PFSK-1 (cell line): ENCODE results near the gene ATXN1.

ENCODE experiments used
- FOXP2 ChIP-seq: optimal IDR thresholded peaks from 2 replicates; pipeline ENCODE3; 2011; ENCODE audit warnings: borderline replicate concordance, control low read depth, inconsistent platforms; ENCODE audit not compliant: insufficient read depth; ENCODE audit errors: extremely low read length, extremely low read depth
- POLR2AphosphoS5 ChIP-seq: IDR thresholded peaks from 2 replicates; pipeline ENCODE4 v1.6.1; 2012; ENCODE audit warnings: low read depth, mild to moderate bottlenecking, control low read depth, low read length, moderate library complexity
- SIN3A ChIP-seq: IDR thresholded peaks from 2 replicates; pipeline ENCODE4 v1.6.1; 2012; ENCODE audit warnings: mild to moderate bottlenecking, low read length, moderate library complexity, borderline replicate concordance; ENCODE audit not compliant: insufficient read depth
- TAF1 ChIP-seq: IDR thresholded peaks from 2 replicates; pipeline ENCODE4 v1.6.1; 2012; ENCODE audit warnings: low read length, control low read depth, borderline replicate concordance; ENCODE audit not compliant: insufficient read depth
- TF ChIP-seq, protein P1 (sequence below), 2 experiments: IDR thresholded peaks; 2 replicates each; pipeline versions ENCODE4 v1.6.1 to v1.8.0; 2011 to 2012; ENCODE audit warnings: low read depth in 2 of 2, low read length in 2 of 2, control low read depth in 1 of 2, inconsistent platforms in 1 of 2, mild to moderate bottlenecking in 1 of 2, moderate library complexity in 1 of 2; ENCODE audit not compliant: insufficient read depth in 1 of 2

ATXN1 gene

DNA sequence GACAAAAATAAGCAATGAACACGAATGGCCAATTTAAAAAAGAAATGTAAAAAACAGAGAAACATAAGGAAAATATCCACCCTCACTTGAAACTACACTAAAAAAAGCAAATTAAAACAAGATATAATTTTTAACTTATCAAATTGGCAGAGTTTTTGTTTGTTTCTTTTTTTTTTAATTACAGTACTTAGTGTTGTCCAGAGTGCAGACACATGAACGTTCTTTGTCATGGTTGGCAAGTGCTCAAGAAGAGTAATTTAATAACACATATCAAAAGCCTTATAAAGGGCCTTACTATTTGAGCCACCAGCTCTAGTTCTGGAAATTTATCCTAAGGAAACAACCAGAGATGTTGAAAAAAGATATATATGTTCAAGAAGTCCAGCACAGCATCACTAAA, 142.3 kb downstream of the ATXN1 start:
- TF ChIP-seq POLR2AphosphoS5 (no peak), FOXP2 (no peak), SIN3A (no peak), TAF1 (no peak)
- TF ChIP-seq, protein P1, sequence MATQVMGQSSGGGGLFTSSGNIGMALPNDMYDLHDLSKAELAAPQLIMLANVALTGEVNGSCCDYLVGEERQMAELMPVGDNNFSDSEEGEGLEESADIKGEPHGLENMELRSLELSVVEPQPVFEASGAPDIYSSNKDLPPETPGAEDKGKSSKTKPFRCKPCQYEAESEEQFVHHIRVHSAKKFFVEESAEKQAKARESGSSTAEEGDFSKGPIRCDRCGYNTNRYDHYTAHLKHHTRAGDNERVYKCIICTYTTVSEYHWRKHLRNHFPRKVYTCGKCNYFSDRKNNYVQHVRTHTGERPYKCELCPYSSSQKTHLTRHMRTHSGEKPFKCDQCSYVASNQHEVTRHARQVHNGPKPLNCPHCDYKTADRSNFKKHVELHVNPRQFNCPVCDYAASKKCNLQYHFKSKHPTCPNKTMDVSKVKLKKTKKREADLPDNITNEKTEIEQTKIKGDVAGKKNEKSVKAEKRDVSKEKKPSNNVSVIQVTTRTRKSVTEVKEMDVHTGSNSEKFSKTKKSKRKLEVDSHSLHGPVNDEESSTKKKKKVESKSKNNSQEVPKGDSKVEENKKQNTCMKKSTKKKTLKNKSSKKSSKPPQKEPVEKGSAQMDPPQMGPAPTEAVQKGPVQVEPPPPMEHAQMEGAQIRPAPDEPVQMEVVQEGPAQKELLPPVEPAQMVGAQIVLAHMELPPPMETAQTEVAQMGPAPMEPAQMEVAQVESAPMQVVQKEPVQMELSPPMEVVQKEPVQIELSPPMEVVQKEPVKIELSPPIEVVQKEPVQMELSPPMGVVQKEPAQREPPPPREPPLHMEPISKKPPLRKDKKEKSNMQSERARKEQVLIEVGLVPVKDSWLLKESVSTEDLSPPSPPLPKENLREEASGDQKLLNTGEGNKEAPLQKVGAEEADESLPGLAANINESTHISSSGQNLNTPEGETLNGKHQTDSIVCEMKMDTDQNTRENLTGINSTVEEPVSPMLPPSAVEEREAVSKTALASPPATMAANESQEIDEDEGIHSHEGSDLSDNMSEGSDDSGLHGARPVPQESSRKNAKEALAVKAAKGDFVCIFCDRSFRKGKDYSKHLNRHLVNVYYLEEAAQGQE (IDR thresholded peaks at IDR 0.05; ENCODE audit: insufficient read depth in 1 of 2, low read depth in 2 of 2, low read length in 2 of 2), result no peak

DNA sequence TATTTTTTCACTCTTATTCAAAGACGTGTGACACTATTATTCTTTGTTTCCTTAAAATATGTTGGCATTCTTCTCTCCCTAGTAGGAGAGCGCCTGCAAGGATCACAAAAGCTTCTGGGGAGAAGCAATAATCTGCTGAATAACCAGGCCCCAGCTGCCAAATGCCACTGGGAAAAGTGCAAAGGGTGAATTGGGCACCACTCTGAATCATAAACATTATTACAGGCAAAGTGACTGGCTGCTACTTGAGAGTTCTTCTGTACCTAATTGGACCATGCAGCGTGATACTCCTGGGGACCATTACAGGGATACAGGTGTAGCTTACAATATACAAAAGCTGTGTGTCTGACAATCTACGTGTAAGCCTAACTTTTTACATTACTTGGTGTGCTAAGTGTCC, 152.8 kb downstream of the ATXN1 start:
- no peak for TF ChIP-seq POLR2AphosphoS5
- TF ChIP-seq FOXP2, result no peak
- no peak for TF ChIP-seq TAF1
- TF ChIP-seq, protein P1 (IDR thresholded peaks at IDR 0.05; ENCODE audit: insufficient read depth in 1 of 2, low read depth in 2 of 2, low read length in 2 of 2), result no peak
- TF ChIP-seq SIN3A, result no peak

DNA sequence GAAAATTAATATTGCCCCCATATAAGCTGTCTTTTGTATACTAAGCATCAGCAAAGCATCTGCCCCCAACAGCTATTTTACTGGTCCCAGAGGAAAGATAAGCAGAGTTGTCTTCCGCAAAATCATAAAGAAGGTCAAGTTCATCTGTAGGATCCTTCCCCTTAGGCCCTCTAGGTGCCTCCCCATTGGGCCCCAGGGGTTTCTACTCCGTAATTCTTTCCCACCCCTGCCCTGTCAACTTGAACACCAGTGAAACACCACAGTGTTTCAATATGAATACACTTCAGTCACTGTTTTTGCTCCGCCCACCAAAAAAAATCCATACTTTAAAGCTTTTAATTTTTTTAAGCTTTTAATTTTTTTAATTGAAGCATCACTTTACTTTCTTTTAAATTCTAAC, 159.2 kb downstream of the ATXN1 start:
- TF ChIP-seq POLR2AphosphoS5 (no peak), SIN3A (no peak), FOXP2 (no peak), TAF1 (no peak)
- TF ChIP-seq, protein P1 (IDR thresholded peaks at IDR 0.05; ENCODE audit: insufficient read depth in 1 of 2, low read depth in 2 of 2, low read length in 2 of 2), result no peak

DNA sequence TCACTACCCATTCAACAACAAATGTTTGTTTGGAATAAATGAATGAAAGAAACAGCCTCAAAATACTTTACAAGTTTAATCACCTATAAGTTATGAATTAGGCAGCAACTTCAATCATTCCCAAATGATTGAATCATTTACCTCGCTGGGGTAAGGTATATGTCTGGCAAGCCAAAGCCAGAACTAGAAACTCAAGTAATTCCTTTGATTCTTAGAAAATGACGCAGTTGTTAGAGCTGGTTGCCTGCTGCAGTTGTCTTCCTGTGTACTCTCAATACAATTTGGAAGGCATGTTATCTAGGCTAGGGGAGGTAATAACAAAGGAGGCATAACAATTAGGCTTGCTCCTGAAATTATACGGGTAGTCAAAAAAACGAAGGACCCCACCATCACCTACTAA, 160.6 kb downstream of the ATXN1 start:
- no peak for TF ChIP-seq FOXP2
- no peak for TF ChIP-seq SIN3A
- 0 out of 2 replicates have a peak, but pooled peaks have one; percentile 16 for TF ChIP-seq POLR2AphosphoS5
- no peak for TF ChIP-seq TAF1
- TF ChIP-seq, protein P1 (IDR thresholded peaks at IDR 0.05; ENCODE audit: insufficient read depth in 1 of 2, low read depth in 2 of 2, low read length in 2 of 2), result no peak

DNA sequence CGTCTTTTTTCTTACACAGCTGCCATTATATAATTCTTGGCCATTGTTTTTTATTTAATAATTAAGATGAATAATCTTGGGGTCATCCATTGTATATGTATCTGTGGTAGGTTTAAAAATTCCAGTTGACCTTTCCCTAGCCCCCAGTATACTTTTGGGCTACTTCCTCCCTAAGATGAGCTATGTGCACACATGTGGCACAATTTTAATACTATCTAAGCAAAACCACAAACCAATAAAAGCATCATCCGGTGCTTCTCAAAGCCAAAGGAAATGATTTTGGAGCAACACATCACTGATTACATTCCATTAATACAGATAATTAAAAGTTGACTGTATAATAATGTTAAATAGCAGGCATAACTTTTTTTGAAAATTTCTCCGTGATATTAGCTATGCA, 161.2 kb downstream of the ATXN1 start:
- no peak for TF ChIP-seq SIN3A
- TF ChIP-seq, protein P1 (IDR thresholded peaks at IDR 0.05; ENCODE audit: insufficient read depth in 1 of 2, low read depth in 2 of 2, low read length in 2 of 2), result no peak
- no peak for TF ChIP-seq TAF1
- no peak for TF ChIP-seq FOXP2
- no peak for TF ChIP-seq POLR2AphosphoS5
